Keratinocyte (primary cell): Measurements from ENCODE around the gene ITPR2. TPM values are rescaled to one million over a fixed set of nuclear protein-coding genes. Genes with fewer than 3 reads are reported as not detected.
A peak's percentile ranks its signal among the peaks of the same experiment; 100 is the strongest.

Experiments
- DNase-seq: peaks from one replicate; pipeline ENCODE4 v3.0.0-alpha.2; 2011; ENCODE audit warnings: low read depth, missing footprints, low spot score
- FAIRE-seq: peaks from 2 replicates; lab custom pipeline; 2011; peaks lifted over from hg19 to GRCh38; lab: Jason Lieb, UNC
- H2AFZ ChIP-seq: 2 replicates; pipeline ENCODE4 v1.6.0; 2012; ENCODE audit warnings: low read length, control low read depth, inconsistent platforms; ENCODE audit not compliant: control insufficient read depth
- H3K27ac ChIP-seq: 2 replicates; pipeline ENCODE4 v1.5.1; 2011; ENCODE audit warnings: low read length; ENCODE audit not compliant: control insufficient read depth, insufficient read depth
- H3K27me3 ChIP-seq: 3 replicates; pipeline ENCODE4 v1.6.0; 2011; ENCODE audit warnings: low read length; ENCODE audit not compliant: control insufficient read depth, insufficient read depth; ENCODE audit errors: extremely low read depth
- H3K36me3 ChIP-seq, 2 experiments: 2 replicates in 1 of 2; 3 replicates in 1 of 2; pipeline ENCODE4 v1.5.1; 2011; ENCODE audit warnings: low read length in 2 of 2, mild to moderate bottlenecking in 1 of 2; ENCODE audit not compliant: control insufficient read depth in 2 of 2, insufficient read depth in 2 of 2; ENCODE audit errors: extremely low read depth in 1 of 2
- H3K4me1 ChIP-seq: 3 replicates; pipeline ENCODE4 v1.5.1; 2011; ENCODE audit warnings: low read length; ENCODE audit not compliant: control insufficient read depth, insufficient read depth; ENCODE audit errors: extremely low read depth
- H3K4me2 ChIP-seq: 3 replicates; pipeline ENCODE4 v1.6.0; 2011; ENCODE audit warnings: low read depth, low read length; ENCODE audit not compliant: control insufficient read depth, insufficient read depth; ENCODE audit errors: extremely low read depth
- H3K4me3 ChIP-seq, 3 experiments: fragments of 200-600 bp in 1 of 3; sonication (generic) in 1 of 3; 2 replicates in 2 of 3; 3 replicates in 1 of 3; pipeline ENCODE4 v1.5.1; 2011 to 2016; ENCODE audit warnings: low read length in 3 of 3, mild to moderate bottlenecking in 3 of 3, control low read depth in 2 of 3, inconsistent platforms in 1 of 3, low read depth in 1 of 3, mixed read lengths in 1 of 3, mixed run types in 1 of 3, moderate library complexity in 1 of 3; ENCODE audit not compliant: control insufficient read depth in 2 of 3, insufficient read depth in 2 of 3; ENCODE audit errors: extremely low read depth in 1 of 3
- H3K79me2 ChIP-seq: 2 replicates; pipeline ENCODE4 v1.6.0; 2012; ENCODE audit warnings: low read length; ENCODE audit not compliant: control insufficient read depth, insufficient read depth
- H3K9ac ChIP-seq: 3 replicates; pipeline ENCODE4 v1.6.0; 2011; ENCODE audit warnings: low read length; ENCODE audit not compliant: control insufficient read depth, insufficient read depth; ENCODE audit errors: extremely low read depth
- H3K9me1 ChIP-seq: 3 replicates; pipeline ENCODE4 v1.6.0; 2011; ENCODE audit warnings: low read length; ENCODE audit not compliant: control insufficient read depth, insufficient read depth; ENCODE audit errors: extremely low read depth
- H3K9me3 ChIP-seq: 2 replicates; pipeline ENCODE4 v1.5.1; 2012; ENCODE audit warnings: low read depth, low read length; ENCODE audit not compliant: control insufficient read depth
- H4K20me1 ChIP-seq: 3 replicates; pipeline ENCODE4 v1.6.0; 2011; ENCODE audit warnings: low read length; ENCODE audit not compliant: control insufficient read depth, insufficient read depth; ENCODE audit errors: extremely low read depth
- CTCF ChIP-seq, 3 experiments: IDR thresholded peaks in 1 of 3; conservative IDR thresholded peaks in 1 of 3; optimal IDR thresholded peaks in 1 of 3; 2 replicates in 2 of 3; 3 replicates in 1 of 3; pipeline versions ENCODE3 to v1.5.1; 2011; ENCODE audit warnings: low read length in 3 of 3, mild to moderate bottlenecking in 3 of 3, moderate library complexity in 2 of 3, control low read depth in 1 of 3, inconsistent platforms in 1 of 3; ENCODE audit not compliant: insufficient read depth in 2 of 3; ENCODE audit errors: extremely low read depth in 1 of 3
- EZH2 ChIP-seq: IDR thresholded peaks from one replicate; pipeline ENCODE4 v1.6.1; 2012; ENCODE audit warnings: inconsistent platforms, mild to moderate bottlenecking, low read length, moderate library complexity
- dilution Hi-C: fragments of 300-500 bp; cut with MboI; formaldehyde crosslinking; loops from one replicate; pipeline ENCODE4 v1.7.0; 2020; ENCODE audit warnings: low sequenced_read_pairs; ENCODE audit not compliant: extremely low pct_ligation_motif_present
- polyA plus RNA-seq, 5 experiments: library from polyadenylated mRNA; depleted of rRNA in 3 of 5; stranded (reverse) in 3 of 5; stranded (forward) in 1 of 5; unstranded in 1 of 5; fragments of >200 nt; gene quantifications; 1 replicate in 1 of 5; 2 replicates in 3 of 5; 3 replicates in 1 of 5; pipeline versions ENCODE4 v1.2.1 to v1.2.3, GENCODE V29; 2011 to 2012; ENCODE audit warnings: missing spikeins in 2 of 5, low read depth in 1 of 5, low replicate concordance in 1 of 5

The ITPR2 gene
- polyA plus RNA-seq, 1 donor (not counting 4 experiments of a cell fraction or from before 2014, with no cell fraction given) = 7.6 TPM

- Histone ChIP-seq H3K4me1 (peaks cover 32% of the 10 kb centered on the region), H3K27ac (peak overlapping the region; percentile 48), H3K36me3 (no peaks in the 10 kb centered on the region), H4K20me1 (no peaks in the 10 kb centered on the region), H3K4me2 (peak overlapping the region; percentile 48), H3K27me3 (no peaks in the 10 kb centered on the region), H2AFZ (no peak overlapping the region), H3K9ac (no peak overlapping the region), H3K79me2 (no peaks in the 10 kb centered on the region), H3K4me3 (no peak overlapping the region), H3K9me1 (no peaks in the 10 kb centered on the region), H3K9me3 (no peaks in the 10 kb centered on the region)
- FAIRE-seq (peak; percentile 89), DNase-seq (peak; percentile 35)
- TF ChIP-seq EZH2 = no peak
- dilution Hi-C loops = no loop called here
These were observed 339.3 kb downstream of the ITPR2 start for GRCh38 chr12:26493656-26494055.

GRCh38 chr12:26492406-26492805, 340.6 kb downstream of the ITPR2 start:
- Histone ChIP-seq H3K9me3 (no peaks in the 10 kb centered on the region), H3K36me3 (no peaks in the 10 kb centered on the region), H3K9me1 (no peaks in the 10 kb centered on the region), H2AFZ (no peak overlapping the region), H4K20me1 (no peaks in the 10 kb centered on the region), H3K79me2 (no peaks in the 10 kb centered on the region), H3K4me2 (no peak overlapping the region), H3K4me3 (no peak overlapping the region), H3K27ac (no peak overlapping the region), H3K27me3 (no peaks in the 10 kb centered on the region), H3K4me1 (peaks cover 32% of the 10 kb centered on the region), H3K9ac (no peak overlapping the region)
- TF ChIP-seq CTCF (optimal IDR thresholded peaks at IDR 0.05 in 1 of 3, IDR thresholded peaks at IDR 0.05 in 1 of 3, conservative IDR thresholded peaks at IDR 0.05 in 1 of 3; ENCODE audit: extremely low read depth in 1 of 3, insufficient read depth in 2 of 3, low read length in 3 of 3) (no peak), EZH2 (no peak)
- no peak for DNase-seq
- dilution Hi-C loops = no loop called here
- FAIRE-seq = no peak

- no peak for FAIRE-seq
These were observed 343.1 kb downstream of the ITPR2 start for GRCh38 chr12:26489908-26490307.

More at GRCh38 chr12:26489908-26490307, 343.1 kb downstream of the ITPR2 start:
- Histone ChIP-seq H3K4me2 (no peak overlapping the region), H3K27me3 (no peaks in the 10 kb centered on the region), H3K4me1 (peaks cover 17% of the 10 kb centered on the region), H3K9ac (no peak overlapping the region), H3K79me2 (no peaks in the 10 kb centered on the region), H3K4me3 (no peak overlapping the region), H2AFZ (no peak overlapping the region), H3K9me1 (no peaks in the 10 kb centered on the region), H3K36me3 (no peaks in the 10 kb centered on the region), H3K9me3 (no peaks in the 10 kb centered on the region), H3K27ac (no peak overlapping the region), H4K20me1 (no peaks in the 10 kb centered on the region)
- dilution Hi-C loops = no loop called here
- TF ChIP-seq CTCF (optimal IDR thresholded peaks at IDR 0.05 in 1 of 3, IDR thresholded peaks at IDR 0.05 in 1 of 3, conservative IDR thresholded peaks at IDR 0.05 in 1 of 3; ENCODE audit: extremely low read depth in 1 of 3, insufficient read depth in 2 of 3, low read length in 3 of 3) (no peak), EZH2 (no peak)
- no peak for DNase-seq
